ENCODE results near the gene COP1. TPM values are rescaled to one million over a fixed set of nuclear protein-coding genes. Genes with fewer than 3 reads are reported as not detected.

The COP1 gene
- total RNA-seq, 6 donors from 2014 or later, result 40.4 to 113 (median 68.3) TPM

DNA sequence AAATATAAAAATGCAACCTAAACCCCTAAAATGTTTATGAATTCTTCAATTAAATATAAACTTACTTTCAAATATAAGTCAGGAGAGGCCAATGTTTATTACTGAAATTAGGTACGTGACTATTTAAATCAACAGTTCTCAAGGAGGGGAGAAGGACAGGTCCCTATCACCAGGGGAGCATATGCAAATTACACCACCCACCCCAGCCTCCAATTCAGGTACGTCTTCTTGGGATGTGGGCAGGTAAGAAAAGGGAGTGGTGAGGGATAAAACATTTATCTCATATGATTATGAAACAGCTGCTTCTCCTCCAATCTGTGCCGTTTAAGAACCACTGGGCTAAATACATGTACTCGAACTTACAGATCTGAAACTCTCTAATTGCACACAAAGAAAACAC lies 3.4 kb downstream of the COP1 start:
- DNase-seq (no peak), ATAC-seq (ENCODE audit: low FRiP score in 2 of 2) (no peak)
- peaks cover 28 to 45% (median 32%) of the 10 kb centered on the region in 4 donors for H3K4me1 ChIP-seq
- TF ChIP-seq EP300 (IDR thresholded peaks at IDR 0.05), result no peak
- no peak for TF ChIP-seq CTCF (IDR thresholded peaks at IDR 0.05)
- TF ChIP-seq POLR2A (IDR thresholded peaks at IDR 0.05), result no peak
- TF ChIP-seq POLR2AphosphoS5 (IDR thresholded peaks at IDR 0.05), result no peak
- H3K4me3 ChIP-seq, result no peak overlapping the region
- no peaks in the 10 kb centered on the region for H3K27me3 ChIP-seq
- no peaks in the 10 kb centered on the region for H3K9me3 ChIP-seq
- 58 to 59% methylated on average over 4 of the region's 4 CpGs for WGBS, 2 donors
- no peak overlapping the region for H3K27ac ChIP-seq
- H3K36me3 ChIP-seq, result no peaks in the 10 kb centered on the region

DNA sequence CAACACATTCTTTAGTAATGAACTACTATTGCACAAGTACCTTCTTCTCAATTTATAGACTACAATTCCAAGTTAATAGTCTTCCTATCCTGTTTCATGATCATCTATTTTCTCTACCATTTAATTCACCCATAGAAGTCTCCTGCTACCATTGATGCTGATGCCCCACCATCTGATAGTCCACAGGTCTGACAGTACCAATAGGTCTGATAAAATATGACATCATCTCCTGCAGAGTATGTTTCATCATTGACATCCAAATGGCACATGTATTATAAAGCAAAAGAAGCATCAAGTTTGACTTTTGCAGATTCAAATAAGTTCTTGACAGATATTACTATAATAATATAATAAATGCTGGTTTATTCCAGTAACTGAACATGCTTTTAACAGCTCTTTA lies 5.5 kb downstream of the COP1 start:
- no peak overlapping the region for H3K4me3 ChIP-seq
- ATAC-seq (ENCODE audit: low FRiP score in 2 of 2), result no peak
- no peaks in the 10 kb centered on the region for H3K36me3 ChIP-seq
- H3K27me3 ChIP-seq, result no peaks in the 10 kb centered on the region
- H3K4me1 ChIP-seq, result peaks cover 23 to 37% (median 24%) of the 10 kb centered on the region in 4 donors
- TF ChIP-seq POLR2A (IDR thresholded peaks at IDR 0.05), result no peak
- TF ChIP-seq EP300 (IDR thresholded peaks at IDR 0.05), result no peak
- TF ChIP-seq POLR2AphosphoS5 (IDR thresholded peaks at IDR 0.05), result no peak
- TF ChIP-seq CTCF (IDR thresholded peaks at IDR 0.05), result no peak
- no peak for DNase-seq
- no peaks in the 10 kb centered on the region for H3K9me3 ChIP-seq
- H3K27ac ChIP-seq, result no peak overlapping the region

DNA sequence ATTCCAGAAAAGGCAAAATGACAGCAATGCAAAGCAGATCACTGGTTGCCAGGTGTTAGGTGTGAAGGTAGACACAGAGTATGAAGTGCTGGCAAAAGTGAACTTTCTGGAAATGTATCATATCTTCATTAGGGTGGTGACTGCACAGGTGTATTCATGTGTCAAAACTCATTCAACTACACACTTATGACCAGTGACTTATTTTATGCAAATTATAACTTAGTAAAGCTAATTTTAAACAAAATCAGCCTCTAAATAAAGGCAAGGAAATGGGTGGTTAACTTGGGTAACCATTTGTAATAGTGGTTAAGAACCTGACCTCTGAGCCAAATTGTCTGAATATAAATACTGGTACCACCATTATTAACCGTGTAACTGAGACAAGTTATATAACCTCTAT lies 7.4 kb downstream of the COP1 start:
- ATAC-seq (ENCODE audit: low FRiP score in 2 of 2), result no peak
- Histone ChIP-seq H3K27me3 (no peaks in the 10 kb centered on the region), H3K9me3 (no peaks in the 10 kb centered on the region), H3K27ac (no peak overlapping the region), H3K4me3 (no peak overlapping the region), H3K4me1 (peaks cover 13 to 32% (median 19%) of the 10 kb centered on the region in 4 donors), H3K36me3 (no peaks in the 10 kb centered on the region)
- 74 to 79% methylated on average over 1 of the region's 1 CpG for WGBS, 2 donors
- DNase-seq, result no peak
- TF ChIP-seq POLR2A (IDR thresholded peaks at IDR 0.05) (no peak), CTCF (IDR thresholded peaks at IDR 0.05) (no peak), POLR2AphosphoS5 (IDR thresholded peaks at IDR 0.05) (no peak), EP300 (IDR thresholded peaks at IDR 0.05) (no peak)

DNA sequence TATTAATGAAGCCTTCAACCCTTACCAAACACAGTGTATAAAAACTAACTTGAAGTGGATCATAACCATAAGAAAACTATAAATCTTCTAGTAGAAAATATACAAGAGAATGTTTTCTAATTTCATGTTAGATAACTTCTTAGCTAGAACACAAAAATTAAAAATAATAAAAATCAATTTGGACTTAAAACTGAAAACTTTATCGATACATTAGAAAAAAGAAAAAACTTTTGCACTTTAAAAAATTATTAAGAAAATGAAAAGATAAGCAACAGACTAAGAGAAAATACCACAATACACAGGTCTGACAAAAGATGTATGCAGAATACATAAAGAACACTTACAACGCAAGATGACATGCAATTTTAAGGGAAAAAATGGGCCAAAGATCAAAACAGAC lies 8.7 kb downstream of the COP1 start:
- Histone ChIP-seq H3K36me3 (no peaks in the 10 kb centered on the region), H3K4me1 (peaks cover under 1 to 23% (median 10%) of the 10 kb centered on the region in 4 donors), H3K27me3 (no peaks in the 10 kb centered on the region), H3K9me3 (no peaks in the 10 kb centered on the region), H3K27ac (no peak overlapping the region), H3K4me3 (no peak overlapping the region)
- TF ChIP-seq CTCF (IDR thresholded peaks at IDR 0.05) (no peak), POLR2A (IDR thresholded peaks at IDR 0.05) (no peak), EP300 (IDR thresholded peaks at IDR 0.05) (no peak), POLR2AphosphoS5 (IDR thresholded peaks at IDR 0.05) (no peak)
- DNase-seq, result no peak
- WGBS, 2 donors, result 95 to 99% methylated on average over 2 of the region's 2 CpGs
- ATAC-seq (ENCODE audit: low FRiP score in 2 of 2), result no peak

GRCh38 chr1:176196728-176197127 lies 10.4 kb downstream of the COP1 start:
- H3K27ac ChIP-seq, result no peak overlapping the region
- no peaks in the 10 kb centered on the region for H3K36me3 ChIP-seq
- no peaks in the 10 kb centered on the region for H3K9me3 ChIP-seq
- ATAC-seq (ENCODE audit: low FRiP score in 2 of 2), result no peak
- H3K27me3 ChIP-seq, result no peaks in the 10 kb centered on the region
- DNase-seq, result no peak
- peaks cover 0 to 21% (median 9%) of the 10 kb centered on the region in 4 donors for H3K4me1 ChIP-seq
- TF ChIP-seq POLR2AphosphoS5 (IDR thresholded peaks at IDR 0.05) (no peak), CTCF (IDR thresholded peaks at IDR 0.05) (no peak), POLR2A (IDR thresholded peaks at IDR 0.05) (no peak), EP300 (IDR thresholded peaks at IDR 0.05) (no peak)
- H3K4me3 ChIP-seq, result no peak overlapping the region
- 93 to 97% methylated on average over 5 of the region's 5 CpGs for WGBS, 2 donors

Data from upper lobe of left lung (tissue), 6 donors.